K562 (cell line): ENCODE measurements around the gene TMC6. TPM values are rescaled to one million over a fixed set of nuclear protein-coding genes. Genes with fewer than 3 reads are reported as not detected.

Experiments
- CREB3 ChIP-seq: fragments of 450-650 bp; conservative IDR thresholded peaks from 2 replicates; pipeline ENCODE4 v1.6.1; 2016; ENCODE audit warnings: missing genetic modification characterization, low read depth, mild to moderate bottlenecking, missing compliant biosample characterization, moderate library complexity
- MCM5 ChIP-seq: fragments of 450-650 bp; IDR thresholded peaks from 2 replicates; pipeline ENCODE4 v1.6.1; 2016; ENCODE audit warnings: low read depth
- POLR2A ChIP-seq: fragments of 450-650 bp; conservative IDR thresholded peaks from 2 replicates; pipeline ENCODE4 v1.6.1; 2016
- POLR3G ChIP-seq: IDR thresholded peaks from 2 replicates; pipeline ENCODE4 v1.6.1; 2011; ENCODE audit not compliant: insufficient read length, insufficient replicate concordance; ENCODE audit errors: extremely low read depth
- PYGO2 ChIP-seq: fragments of 450-650 bp; IDR thresholded peaks from 2 replicates; pipeline ENCODE4 v1.6.1; 2016; ENCODE audit warnings: mild to moderate bottlenecking, missing genetic modification characterization, moderate library complexity, missing compliant biosample characterization
- STAT5B ChIP-seq: fragments of 250-450 bp; sonication (Bioruptor Pico); IDR thresholded peaks from 2 replicates; pipeline ENCODE4 v1.8.0; 2021; ENCODE audit warnings: mild to moderate bottlenecking, inconsistent platforms
- ZNF212 ChIP-seq: fragments of 450-650 bp; formaldehyde crosslinking; IDR thresholded peaks from 2 replicates; pipeline ENCODE4 v1.4.0; 2020; ENCODE audit warnings: mild to moderate bottlenecking
- ZNF217 ChIP-seq: sonication (generic); formaldehyde crosslinking; IDR thresholded peaks from 2 replicates; pipeline ENCODE4 v1.8.0; 2022; ENCODE audit warnings: mild to moderate bottlenecking, missing genetic modification reagents
- ZNF445 ChIP-seq: fragments of 250-450 bp; sonication (Bioruptor Pico); IDR thresholded peaks from 2 replicates; pipeline ENCODE4 v1.4.0; 2020; ENCODE audit warnings: low read depth, mild to moderate bottlenecking, moderate library complexity
- polyA plus RNA-seq, 8 experiments: library from polyadenylated mRNA; depleted of rRNA in 4 of 8; stranded (reverse) in 5 of 8; unstranded in 3 of 8; fragments of >200 nt; fragmentation: Nextera tagmentation in 2 of 8; fragmentation: Illumina TruSeq in 1 of 8; extraction: Ambion mirVana in 2 of 8; extraction: Trizol in 1 of 8; gene quantifications; 2 replicates each; pipeline versions ENCODE4 v1.2.1 to v1.2.3, GENCODE V29; 2011 to 2014; ENCODE audit warnings: inconsistent platforms in 1 of 8, missing spikeins in 1 of 8
- total RNA-seq, 7 experiments: library from RNA; depleted of rRNA in 6 of 7; stranded (reverse); fragments of >200 nt in 6 of 7; fragmentation: Illumina TruSeq in 2 of 7; extraction: Trizol in 2 of 7; gene quantifications; 2 replicates each; pipeline versions ENCODE4 v1.2.1 to v1.2.3, GENCODE V29; 2011 to 2021; ENCODE audit warnings: low replicate concordance in 1 of 7
- TF ChIP-seq, protein P1 (sequence below): sonication (generic); formaldehyde crosslinking; IDR thresholded peaks from 2 replicates; pipeline ENCODE4 v1.8.0; 2023; ENCODE audit warnings: mild to moderate bottlenecking, missing genetic modification reagents
- TF ChIP-seq, protein P2 (sequence below), 2 experiments: fragments of 450-650 bp; IDR thresholded peaks; 2 replicates each; pipeline ENCODE4 v1.6.1; 2018; ENCODE audit warnings: mild to moderate bottlenecking in 2 of 2, low read depth in 1 of 2; ENCODE audit not compliant: partially characterized antibody in 2 of 2

Gene TMC6
- total and polyA plus RNA-seq, 9 of the 15 experiments (the other 6 are each of a cell fraction or from before 2014, with no cell fraction given) = 4.1 to 351 (median 66.9) TPM

DNA sequence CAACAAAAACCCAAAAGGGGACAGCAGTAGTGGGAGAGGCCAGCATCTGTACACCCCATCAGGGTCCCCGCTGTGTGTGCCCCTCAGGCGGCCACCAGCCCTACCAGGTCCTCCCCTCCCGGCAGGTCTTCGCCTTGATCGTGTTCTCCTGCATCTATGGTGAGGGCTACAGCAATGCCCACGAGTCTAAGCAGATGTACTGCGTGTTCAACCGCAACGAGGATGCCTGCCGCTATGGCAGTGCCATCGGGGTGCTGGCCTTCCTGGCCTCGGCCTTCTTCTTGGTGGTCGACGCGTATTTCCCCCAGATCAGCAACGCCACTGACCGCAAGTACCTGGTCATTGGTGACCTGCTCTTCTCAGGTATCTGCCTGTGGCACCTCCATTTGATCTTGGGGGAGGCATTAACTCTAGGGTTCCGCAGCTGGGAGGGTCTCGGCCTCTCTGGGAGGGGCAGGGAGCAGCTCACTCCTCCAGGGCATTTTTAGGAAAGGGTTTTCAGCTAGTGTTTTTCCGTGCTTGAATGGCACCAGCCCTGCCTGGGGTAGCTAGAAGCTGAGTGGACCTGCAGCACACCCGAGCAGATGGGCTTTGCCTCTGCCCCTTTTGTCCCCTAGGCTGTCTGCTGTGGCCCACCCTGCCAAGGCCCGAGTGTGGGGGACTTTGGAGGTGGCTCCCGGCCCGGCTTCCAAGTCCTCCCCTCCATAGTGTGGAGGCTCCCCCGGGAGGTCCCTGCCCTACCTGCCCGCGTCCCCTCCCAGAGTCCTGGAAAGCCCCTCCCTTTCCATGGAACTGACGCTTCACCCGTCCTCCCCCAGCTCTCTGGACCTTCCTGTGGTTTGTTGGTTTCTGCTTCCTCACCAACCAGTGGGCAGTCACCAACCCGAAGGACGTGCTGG is 42.4 kb upstream of the TMC6 start (continued):
- TF ChIP-seq CREB3 (tag) = no peak
- TF ChIP-seq, protein P1, sequence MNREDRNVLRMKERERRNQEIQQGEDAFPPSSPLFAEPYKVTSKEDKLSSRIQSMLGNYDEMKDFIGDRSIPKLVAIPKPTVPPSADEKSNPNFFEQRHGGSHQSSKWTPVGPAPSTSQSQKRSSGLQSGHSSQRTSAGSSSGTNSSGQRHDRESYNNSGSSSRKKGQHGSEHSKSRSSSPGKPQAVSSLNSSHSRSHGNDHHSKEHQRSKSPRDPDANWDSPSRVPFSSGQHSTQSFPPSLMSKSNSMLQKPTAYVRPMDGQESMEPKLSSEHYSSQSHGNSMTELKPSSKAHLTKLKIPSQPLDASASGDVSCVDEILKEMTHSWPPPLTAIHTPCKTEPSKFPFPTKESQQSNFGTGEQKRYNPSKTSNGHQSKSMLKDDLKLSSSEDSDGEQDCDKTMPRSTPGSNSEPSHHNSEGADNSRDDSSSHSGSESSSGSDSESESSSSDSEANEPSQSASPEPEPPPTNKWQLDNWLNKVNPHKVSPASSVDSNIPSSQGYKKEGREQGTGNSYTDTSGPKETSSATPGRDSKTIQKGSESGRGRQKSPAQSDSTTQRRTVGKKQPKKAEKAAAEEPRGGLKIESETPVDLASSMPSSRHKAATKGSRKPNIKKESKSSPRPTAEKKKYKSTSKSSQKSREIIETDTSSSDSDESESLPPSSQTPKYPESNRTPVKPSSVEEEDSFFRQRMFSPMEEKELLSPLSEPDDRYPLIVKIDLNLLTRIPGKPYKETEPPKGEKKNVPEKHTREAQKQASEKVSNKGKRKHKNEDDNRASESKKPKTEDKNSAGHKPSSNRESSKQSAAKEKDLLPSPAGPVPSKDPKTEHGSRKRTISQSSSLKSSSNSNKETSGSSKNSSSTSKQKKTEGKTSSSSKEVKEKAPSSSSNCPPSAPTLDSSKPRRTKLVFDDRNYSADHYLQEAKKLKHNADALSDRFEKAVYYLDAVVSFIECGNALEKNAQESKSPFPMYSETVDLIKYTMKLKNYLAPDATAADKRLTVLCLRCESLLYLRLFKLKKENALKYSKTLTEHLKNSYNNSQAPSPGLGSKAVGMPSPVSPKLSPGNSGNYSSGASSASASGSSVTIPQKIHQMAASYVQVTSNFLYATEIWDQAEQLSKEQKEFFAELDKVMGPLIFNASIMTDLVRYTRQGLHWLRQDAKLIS (CRISPR knock-in tag) = no peak
- TF ChIP-seq ZNF445 (CRISPR knock-in tag) = no peak
- TF ChIP-seq STAT5B (CRISPR knock-in tag) = no peak
- peak; percentile 6; the same call in 1 of the 2 replicates for TF ChIP-seq POLR2A
- TF ChIP-seq PYGO2 (tag) = no peak
- TF ChIP-seq POLR3G = no peak
- TF ChIP-seq ZNF217 (CRISPR knock-in tag) = no peak
- no peak for TF ChIP-seq MCM5
- no peak for TF ChIP-seq ZNF212 (CRISPR knock-in tag)
- TF ChIP-seq, protein P2, sequence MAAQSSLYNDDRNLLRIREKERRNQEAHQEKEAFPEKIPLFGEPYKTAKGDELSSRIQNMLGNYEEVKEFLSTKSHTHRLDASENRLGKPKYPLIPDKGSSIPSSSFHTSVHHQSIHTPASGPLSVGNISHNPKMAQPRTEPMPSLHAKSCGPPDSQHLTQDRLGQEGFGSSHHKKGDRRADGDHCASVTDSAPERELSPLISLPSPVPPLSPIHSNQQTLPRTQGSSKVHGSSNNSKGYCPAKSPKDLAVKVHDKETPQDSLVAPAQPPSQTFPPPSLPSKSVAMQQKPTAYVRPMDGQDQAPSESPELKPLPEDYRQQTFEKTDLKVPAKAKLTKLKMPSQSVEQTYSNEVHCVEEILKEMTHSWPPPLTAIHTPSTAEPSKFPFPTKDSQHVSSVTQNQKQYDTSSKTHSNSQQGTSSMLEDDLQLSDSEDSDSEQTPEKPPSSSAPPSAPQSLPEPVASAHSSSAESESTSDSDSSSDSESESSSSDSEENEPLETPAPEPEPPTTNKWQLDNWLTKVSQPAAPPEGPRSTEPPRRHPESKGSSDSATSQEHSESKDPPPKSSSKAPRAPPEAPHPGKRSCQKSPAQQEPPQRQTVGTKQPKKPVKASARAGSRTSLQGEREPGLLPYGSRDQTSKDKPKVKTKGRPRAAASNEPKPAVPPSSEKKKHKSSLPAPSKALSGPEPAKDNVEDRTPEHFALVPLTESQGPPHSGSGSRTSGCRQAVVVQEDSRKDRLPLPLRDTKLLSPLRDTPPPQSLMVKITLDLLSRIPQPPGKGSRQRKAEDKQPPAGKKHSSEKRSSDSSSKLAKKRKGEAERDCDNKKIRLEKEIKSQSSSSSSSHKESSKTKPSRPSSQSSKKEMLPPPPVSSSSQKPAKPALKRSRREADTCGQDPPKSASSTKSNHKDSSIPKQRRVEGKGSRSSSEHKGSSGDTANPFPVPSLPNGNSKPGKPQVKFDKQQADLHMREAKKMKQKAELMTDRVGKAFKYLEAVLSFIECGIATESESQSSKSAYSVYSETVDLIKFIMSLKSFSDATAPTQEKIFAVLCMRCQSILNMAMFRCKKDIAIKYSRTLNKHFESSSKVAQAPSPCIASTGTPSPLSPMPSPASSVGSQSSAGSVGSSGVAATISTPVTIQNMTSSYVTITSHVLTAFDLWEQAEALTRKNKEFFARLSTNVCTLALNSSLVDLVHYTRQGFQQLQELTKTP (IDR thresholded peaks at IDR 0.05; ENCODE audit: low read depth in 1 of 2, partially characterized antibody in 2 of 2) = no peak
